ENCODE data around the gene CR1. TPM values are rescaled to one million over a fixed set of nuclear protein-coding genes. Genes with fewer than 3 reads are reported as not detected.
"Not testable (repeated sequence)": the region's sequence is repeated elsewhere in the genome, so short reads cannot be mapped to it uniquely, and the experiment has no call there.

The CR1 gene
- total RNA-seq, 2 donors from 2014 or later: 0.42 to 3.5 TPM

DNA sequence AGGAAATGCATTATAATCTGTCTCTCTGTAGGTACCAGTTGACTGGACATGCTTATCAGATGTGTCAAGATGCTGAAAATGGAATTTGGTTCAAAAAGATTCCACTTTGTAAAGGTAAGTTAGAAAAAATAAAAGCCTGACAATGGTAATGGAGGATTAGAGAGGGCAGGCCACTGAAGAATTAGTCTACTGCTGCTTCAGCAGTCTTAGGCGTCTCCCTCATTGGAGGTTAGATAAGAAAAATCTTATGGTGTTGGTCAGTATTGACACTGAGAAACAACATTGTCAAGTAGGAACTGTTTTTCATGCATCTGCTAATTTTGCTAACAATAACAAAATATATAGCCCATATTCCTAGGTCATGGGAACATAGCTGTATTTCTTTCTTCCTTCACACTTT lies 21.7 kb upstream of the CR1 start:
- H3K9me3 ChIP-seq: no peaks in the 10 kb centered on the region
- no peak overlapping the region for H3K27ac ChIP-seq
- no peak overlapping the region for H3K4me3 ChIP-seq
- no peak for DNase-seq
- no peaks in the 10 kb centered on the region for H3K4me1 ChIP-seq
- no peaks in the 10 kb centered on the region for H3K27me3 ChIP-seq
- intact Hi-C loops (cut with DNase I): no loop called here
- no peak overlapping the region for H3K9ac ChIP-seq (ENCODE audit: low read depth in 2 of 2, low read length in 2 of 2)
- TF ChIP-seq CTCF (IDR thresholded peaks at IDR 0.05): no peak
- no peaks in the 10 kb centered on the region for H3K36me3 ChIP-seq

DNA sequence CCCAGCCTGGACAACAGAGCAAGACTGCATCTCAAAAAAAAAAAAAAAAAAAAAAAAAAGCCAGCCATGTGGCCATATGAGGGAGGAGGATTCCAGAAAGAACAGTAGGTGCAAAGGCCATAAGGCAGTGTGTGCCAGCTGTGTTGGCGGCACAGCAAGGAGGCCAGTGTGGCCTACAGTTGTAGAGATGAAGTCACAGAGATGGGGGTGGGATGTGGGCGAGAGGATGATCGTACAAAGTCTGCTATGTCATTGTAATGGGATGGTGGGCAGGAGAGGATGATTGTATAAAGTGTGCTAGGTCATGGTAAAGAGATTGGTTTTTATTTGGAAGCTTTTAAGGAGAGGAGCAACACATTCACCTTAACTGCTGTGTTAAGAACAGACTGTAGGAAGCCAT lies 9.8 kb upstream of the CR1 start:
- no peaks in the 10 kb centered on the region for H3K9me3 ChIP-seq
- no peak overlapping the region for H3K4me3 ChIP-seq
- TF ChIP-seq CTCF (IDR thresholded peaks at IDR 0.05): no peak
- H3K27ac ChIP-seq: no peak overlapping the region
- intact Hi-C loops (cut with DNase I): no loop called here
- DNase-seq: no peak
- no peaks in the 10 kb centered on the region for H3K4me1 ChIP-seq
- no peaks in the 10 kb centered on the region for H3K27me3 ChIP-seq
- H3K9ac ChIP-seq (ENCODE audit: low read depth in 2 of 2, low read length in 2 of 2): no peak overlapping the region
- H3K36me3 ChIP-seq: no peaks in the 10 kb centered on the region

- H3K4me1 ChIP-seq: no peaks in the 10 kb centered on the region
- TF ChIP-seq CTCF (IDR thresholded peaks at IDR 0.05): no peak
- H3K27ac ChIP-seq: no peak overlapping the region
- DNase-seq: no peak
- no peaks in the 10 kb centered on the region for H3K9me3 ChIP-seq
- no peak overlapping the region for H3K4me3 ChIP-seq
- H3K36me3 ChIP-seq: no peaks in the 10 kb centered on the region
- intact Hi-C loops (cut with DNase I): no loop called here
- no peaks in the 10 kb centered on the region for H3K27me3 ChIP-seq
- H3K9ac ChIP-seq (ENCODE audit: low read depth in 2 of 2, low read length in 2 of 2): no peak overlapping the region
Observed at GRCh38 chr1:207487636-207488035, 8.3 kb upstream of the CR1 start.

DNA sequence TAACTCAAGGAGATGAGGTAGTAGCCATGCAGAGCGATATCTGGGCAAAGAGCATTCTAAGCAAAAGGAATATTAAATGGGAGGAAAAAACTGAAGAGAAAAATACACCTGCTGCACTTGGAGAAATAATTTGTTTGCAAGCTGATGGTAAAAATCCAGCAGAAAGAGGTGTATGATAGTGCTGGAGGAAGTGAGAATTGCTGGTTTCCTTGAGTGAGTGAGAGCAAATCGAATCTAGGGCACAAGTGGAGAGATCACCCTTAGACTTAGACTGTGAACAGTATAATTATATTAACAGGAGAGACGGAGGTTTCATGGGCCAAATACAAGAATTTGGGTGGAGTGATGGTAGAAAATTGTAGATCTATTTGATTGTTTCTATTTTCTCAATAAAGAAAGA lies 2.7 kb upstream of the CR1 start:
- TF ChIP-seq CTCF (IDR thresholded peaks at IDR 0.05): no peak
- no peak overlapping the region for H3K27ac ChIP-seq
- DNase-seq: no peak
- no peak overlapping the region for H3K4me3 ChIP-seq
- no peaks in the 10 kb centered on the region for H3K36me3 ChIP-seq
- peaks cover 8% of the 10 kb centered on the region for H3K27me3 ChIP-seq
- intact Hi-C loops (cut with DNase I): no loop called here
- H3K9ac ChIP-seq (ENCODE audit: low read depth in 2 of 2, low read length in 2 of 2): no peak overlapping the region
- no peaks in the 10 kb centered on the region for H3K4me1 ChIP-seq
- no peaks in the 10 kb centered on the region for H3K9me3 ChIP-seq

- Histone ChIP-seq H3K9ac (ENCODE audit: low read depth in 2 of 2, low read length in 2 of 2) (no peak overlapping the region), H3K4me1 (no peaks in the 10 kb centered on the region), H3K4me3 (no peak overlapping the region), H3K27ac (no peak overlapping the region), H3K27me3 (peaks cover 9% of the 10 kb centered on the region), H3K9me3 (no peaks in the 10 kb centered on the region), H3K36me3 (no peaks in the 10 kb centered on the region)
- intact Hi-C loops (cut with DNase I): no loop called here
- TF ChIP-seq CTCF (IDR thresholded peaks at IDR 0.05): no peak
- DNase-seq: no peak
Observed at GRCh38 chr1:207494171-207494570, 1.8 kb upstream of the CR1 start.

GRCh38 chr1:207495281-207495680 lies 676 bp upstream of the CR1 start:
- H3K4me1 ChIP-seq; H3K9ac ChIP-seq (ENCODE audit: low read depth in 2 of 2, low read length in 2 of 2); DNase-seq; H3K36me3 ChIP-seq; H3K27me3 ChIP-seq; H3K27ac ChIP-seq; H3K4me3 ChIP-seq; H3K9me3 ChIP-seq: not testable (repeated sequence)
- intact Hi-C loops (cut with DNase I): loop anchor here (5.0 kb wide), 1 partner anchor 413 kb away; no protein-coding TSS in a partner anchor

Data from colonic mucosa (tissue), 4 donors.